Measurements from ENCODE around the gene INHBB. TPM values are rescaled to one million over a fixed set of nuclear protein-coding genes. Genes with fewer than 3 reads are reported as not detected.

INHBB gene
- polyA plus RNA-seq, 3 donors: 0.08 TPM; not detected in 2

DNA sequence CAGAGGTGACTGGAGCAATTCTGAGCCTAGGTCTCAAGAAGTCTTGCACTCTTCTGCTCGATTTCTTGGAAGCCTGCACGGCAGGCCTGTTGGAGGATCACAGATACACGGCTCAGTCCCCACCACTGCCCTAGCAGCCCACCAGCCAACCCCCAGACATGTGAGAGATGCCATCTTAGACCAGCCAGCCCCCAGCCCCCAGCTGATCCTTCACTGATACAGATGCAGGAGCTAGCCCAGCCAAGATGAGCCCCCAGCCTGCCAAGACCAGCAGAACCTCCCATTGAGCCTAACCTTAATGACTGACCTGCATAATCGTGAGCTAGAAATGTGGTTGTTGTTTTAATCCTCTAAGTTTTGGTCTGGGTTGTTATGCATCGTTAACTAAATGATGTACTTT lies 47.5 kb downstream of the INHBB start:
- Histone ChIP-seq H3K4me2 (replicated peaks; ENCODE audit: extremely low read depth, low read length, poor library complexity, severe bottlenecking) (no peak overlapping the region), H4K20me1 (ENCODE audit: insufficient read depth, low read length) (no peaks in the 10 kb centered on the region), H3K79me2 (ENCODE audit: insufficient read depth, low read length) (no peaks in the 10 kb centered on the region), H3K9me3 (replicated peaks in 1 of 2; ENCODE audit: control insufficient read depth in 1 of 2, insufficient read depth in 1 of 2, low read length in 2 of 2) (peaks cover 0 to 8% of the 10 kb centered on the region in 2 donors), H3K4me3 (replicated peaks in 1 of 3; ENCODE audit: low read depth in 2 of 3, low read length in 3 of 3) (no peak overlapping the region), H3K27ac (ENCODE audit: low read depth in 1 of 2, low read length in 2 of 2) (no peak overlapping the region), H3K36me3 (replicated peaks in 1 of 2; ENCODE audit: control insufficient read depth in 1 of 2, insufficient read depth in 2 of 2, low read length in 2 of 2) (no peaks in the 10 kb centered on the region), H3K4me1 (ENCODE audit: control insufficient read depth in 1 of 2, insufficient read depth in 2 of 2, low read length in 2 of 2) (no peaks in the 10 kb centered on the region), H3K9ac (ENCODE audit: insufficient read depth, low read length, poor library complexity, severe bottlenecking) (no peak overlapping the region), H3K27me3 (ENCODE audit: control insufficient read depth in 2 of 2, insufficient read depth in 2 of 2, low read length in 2 of 2) (no peaks in the 10 kb centered on the region), H2AFZ (ENCODE audit: insufficient read depth, low read depth, low read length, poor library complexity, severe bottlenecking) (no peak overlapping the region)
- no peaks in the 10 kb centered on the region for H3K36me3 Mint-ChIP-seq
- peak overlapping the region in 1 of 7 donors; percentile 52 for H3K27ac Mint-ChIP-seq
- no peak for DNase-seq
- peaks cover 2 to 7% (median 3%) of the 10 kb centered on the region in 3 donors for H3K27me3 Mint-ChIP-seq (ENCODE audit: low read depth in 3 of 3)
- WGBS (ENCODE audit: insufficient coverage): 90% methylated on average over 4 of the region's 5 CpGs
- H3K4me3 Mint-ChIP-seq: no peak overlapping the region
- H3K9me3 Mint-ChIP-seq: peaks cover 0 to 7% (median 3%) of the 10 kb centered on the region in 7 donors
- TF ChIP-seq, protein P1, sequence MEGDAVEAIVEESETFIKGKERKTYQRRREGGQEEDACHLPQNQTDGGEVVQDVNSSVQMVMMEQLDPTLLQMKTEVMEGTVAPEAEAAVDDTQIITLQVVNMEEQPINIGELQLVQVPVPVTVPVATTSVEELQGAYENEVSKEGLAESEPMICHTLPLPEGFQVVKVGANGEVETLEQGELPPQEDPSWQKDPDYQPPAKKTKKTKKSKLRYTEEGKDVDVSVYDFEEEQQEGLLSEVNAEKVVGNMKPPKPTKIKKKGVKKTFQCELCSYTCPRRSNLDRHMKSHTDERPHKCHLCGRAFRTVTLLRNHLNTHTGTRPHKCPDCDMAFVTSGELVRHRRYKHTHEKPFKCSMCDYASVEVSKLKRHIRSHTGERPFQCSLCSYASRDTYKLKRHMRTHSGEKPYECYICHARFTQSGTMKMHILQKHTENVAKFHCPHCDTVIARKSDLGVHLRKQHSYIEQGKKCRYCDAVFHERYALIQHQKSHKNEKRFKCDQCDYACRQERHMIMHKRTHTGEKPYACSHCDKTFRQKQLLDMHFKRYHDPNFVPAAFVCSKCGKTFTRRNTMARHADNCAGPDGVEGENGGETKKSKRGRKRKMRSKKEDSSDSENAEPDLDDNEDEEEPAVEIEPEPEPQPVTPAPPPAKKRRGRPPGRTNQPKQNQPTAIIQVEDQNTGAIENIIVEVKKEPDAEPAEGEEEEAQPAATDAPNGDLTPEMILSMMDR (IDR thresholded peaks at IDR 0.05): no peak
- intact Hi-C loops (cut with micrococcal nuclease): no loop called here
- no peaks in the 10 kb centered on the region for H3K4me1 Mint-ChIP-seq

DNA sequence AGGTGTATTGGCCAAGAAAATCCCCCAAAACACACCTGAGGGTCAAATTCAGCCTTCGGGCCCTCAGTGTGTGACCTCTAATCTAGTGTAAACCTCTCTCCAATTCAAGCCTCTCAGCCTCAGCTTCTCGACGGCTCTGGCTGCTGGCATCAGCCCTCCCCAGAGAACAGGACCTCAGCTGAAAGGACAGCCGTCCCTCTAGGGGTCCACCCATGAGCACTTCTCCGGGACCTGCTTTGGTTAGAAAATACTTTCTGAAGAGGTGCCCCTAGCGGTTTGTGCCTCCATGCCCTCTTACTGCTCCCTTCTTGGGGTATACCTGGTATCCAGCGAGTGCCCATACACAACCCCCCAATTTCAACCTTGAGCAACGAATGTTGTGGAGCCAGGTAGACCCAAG lies 48.8 kb downstream of the INHBB start:
- H3K36me3 Mint-ChIP-seq: no peaks in the 10 kb centered on the region
- DNase-seq: no peak
- no peaks in the 10 kb centered on the region for H3K4me1 ChIP-seq (ENCODE audit: control insufficient read depth in 1 of 2, insufficient read depth in 2 of 2, low read length in 2 of 2)
- H3K9me3 Mint-ChIP-seq: peaks cover 0 to 7% (median 3%) of the 10 kb centered on the region in 7 donors
- no peak overlapping the region for H3K27ac Mint-ChIP-seq
- H3K27me3 Mint-ChIP-seq (ENCODE audit: low read depth in 3 of 3): peaks cover 2 to 9% (median 3%) of the 10 kb centered on the region in 3 donors
- H3K4me1 Mint-ChIP-seq: no peaks in the 10 kb centered on the region
- H2AFZ ChIP-seq (ENCODE audit: insufficient read depth, low read depth, low read length, poor library complexity, severe bottlenecking): no peak overlapping the region
- WGBS (ENCODE audit: insufficient coverage): 93% methylated on average over 7 of the region's 8 CpGs
- no peaks in the 10 kb centered on the region for H4K20me1 ChIP-seq (ENCODE audit: insufficient read depth, low read length)
- no peaks in the 10 kb centered on the region for H3K36me3 ChIP-seq (replicated peaks in 1 of 2; ENCODE audit: control insufficient read depth in 1 of 2, insufficient read depth in 2 of 2, low read length in 2 of 2)
- H3K79me2 ChIP-seq (ENCODE audit: insufficient read depth, low read length): no peaks in the 10 kb centered on the region
- no peak overlapping the region for H3K9ac ChIP-seq (ENCODE audit: insufficient read depth, low read length, poor library complexity, severe bottlenecking)
- TF ChIP-seq, protein P1 (IDR thresholded peaks at IDR 0.05): no peak
- no peak overlapping the region for H3K27ac ChIP-seq (ENCODE audit: low read depth in 1 of 2, low read length in 2 of 2)
- intact Hi-C loops (cut with micrococcal nuclease): no loop called here
- H3K9me3 ChIP-seq (replicated peaks in 1 of 2; ENCODE audit: control insufficient read depth in 1 of 2, insufficient read depth in 1 of 2, low read length in 2 of 2): peaks cover 0 to 8% of the 10 kb centered on the region in 2 donors
- H3K4me3 ChIP-seq (replicated peaks in 1 of 3; ENCODE audit: low read depth in 2 of 3, low read length in 3 of 3): no peak overlapping the region
- no peak overlapping the region for H3K4me2 ChIP-seq (replicated peaks; ENCODE audit: extremely low read depth, low read length, poor library complexity, severe bottlenecking)
- no peak overlapping the region for H3K4me3 Mint-ChIP-seq
- H3K27me3 ChIP-seq (ENCODE audit: control insufficient read depth in 2 of 2, insufficient read depth in 2 of 2, low read length in 2 of 2): no peaks in the 10 kb centered on the region

All from CD14-positive monocyte (primary cell).